Thymus (tissue), 11 donors: ENCODE data around the gene KLHDC10. TPM values are rescaled to one million over a fixed set of nuclear protein-coding genes. Genes with fewer than 3 reads are reported as not detected.

Experiments used
- DNase-seq, 9 donors: peaks; one replicate each; pipeline ENCODE4 v3.0.0-alpha.2; 2013; ENCODE audit warnings: low spot score in 9 of 9, low read depth in 6 of 9, missing footprints in 1 of 9
- H3K27ac ChIP-seq, 2 donors: one replicate each; pipeline ENCODE4 v1.5.1; 2013; ENCODE audit warnings: control low read depth in 1 of 2, low read depth in 1 of 2, low read length in 1 of 2, mild to moderate bottlenecking in 1 of 2, moderate library complexity in 1 of 2
- H3K27me3 ChIP-seq, 2 donors: one replicate each; pipeline ENCODE4 v1.5.1; 2013; ENCODE audit warnings: low read length in 1 of 2; ENCODE audit not compliant: control insufficient read depth in 2 of 2, insufficient read depth in 1 of 2
- H3K36me3 ChIP-seq, 2 donors: one replicate each; pipeline ENCODE4 v1.5.1; 2013; ENCODE audit warnings: low read length in 1 of 2, mild to moderate bottlenecking in 1 of 2, moderate library complexity in 1 of 2; ENCODE audit not compliant: control insufficient read depth in 2 of 2, insufficient read depth in 2 of 2
- H3K4me1 ChIP-seq, 2 donors: one replicate each; pipeline ENCODE4 v1.5.1; 2013; ENCODE audit warnings: low read length in 2 of 2; ENCODE audit not compliant: control insufficient read depth in 2 of 2, insufficient read depth in 2 of 2
- H3K4me3 ChIP-seq, 2 donors: one replicate each; pipeline ENCODE4 v1.5.1; 2013; ENCODE audit warnings: low read length in 2 of 2, control low read depth in 1 of 2, mild to moderate bottlenecking in 1 of 2
- H3K9me3 ChIP-seq, 2 donors: one replicate each; pipeline ENCODE4 v1.5.1; 2013; ENCODE audit warnings: low read length in 1 of 2, mild to moderate bottlenecking in 1 of 2; ENCODE audit not compliant: control insufficient read depth in 2 of 2, insufficient read depth in 1 of 2
- WGBS: extraction: QIAGEN DNeasy Blood & Tissue Kit; methylation state at CpG from one replicate; pipeline ENCODE4 v1.1.7; 2013; 5-methylcytosine and 5-hydroxymethylcytosine counted together
- polyA plus RNA-seq: library from polyadenylated mRNA; stranded (reverse); fragments of 200-250 nt; gene quantifications from one replicate; pipeline ENCODE4 v1.2.3, GENCODE V29; 2013
- total RNA-seq: library from RNA; stranded (reverse); fragments of 120-200 nt; gene quantifications from one replicate; pipeline ENCODE4 v1.2.4, GENCODE V29; 2013
- donor health status: healthy.

The KLHDC10 gene
- total and polyA plus RNA-seq, 2 donors: 9.4 to 11.8 TPM

GRCh38 chr7:130134106-130134636 is 63.8 kb downstream of the KLHDC10 start:
- WGBS: 97% methylated on average over 4 of the region's 4 CpGs
- Histone ChIP-seq H3K9me3 (no peaks in the 10 kb centered on the region), H3K4me3 (no peak overlapping the region), H3K4me1 (no peaks in the 10 kb centered on the region), H3K27ac (no peak overlapping the region), H3K36me3 (peaks cover 25 to 61% of the 10 kb centered on the region in 2 donors), H3K27me3 (no peaks in the 10 kb centered on the region)
- no peak for DNase-seq

GRCh38 chr7:130134726-130135125 is 64.4 kb downstream of the KLHDC10 start:
- Histone ChIP-seq H3K4me1 (no peaks in the 10 kb centered on the region), H3K9me3 (no peaks in the 10 kb centered on the region), H3K27ac (no peak overlapping the region), H3K36me3 (peaks cover 24 to 55% of the 10 kb centered on the region in 2 donors), H3K27me3 (no peaks in the 10 kb centered on the region), H3K4me3 (no peak overlapping the region)
- WGBS: 99% methylated on average over 7 of the region's 7 CpGs
- DNase-seq: no peak

- Histone ChIP-seq H3K36me3 (peaks cover 20 to 52% of the 10 kb centered on the region in 2 donors), H3K27ac (no peak overlapping the region), H3K4me1 (no peaks in the 10 kb centered on the region), H3K9me3 (no peaks in the 10 kb centered on the region), H3K4me3 (no peak overlapping the region), H3K27me3 (no peaks in the 10 kb centered on the region)
- no peak for DNase-seq
- 97% methylated on average over 10 of the region's 10 CpGs for WGBS
Measured at GRCh38 chr7:130135208-130136205, 65.2 kb downstream of the KLHDC10 start.

- no peaks in the 10 kb centered on the region for H3K9me3 ChIP-seq
- no peak overlapping the region for H3K27ac ChIP-seq
- H3K4me3 ChIP-seq: no peak overlapping the region
- DNase-seq: no peak
- peaks cover 0 to 10% of the 10 kb centered on the region in 2 donors for H3K4me1 ChIP-seq
- no peaks in the 10 kb centered on the region for H3K27me3 ChIP-seq
- H3K36me3 ChIP-seq: peaks cover 13 to 40% of the 10 kb centered on the region in 2 donors
- WGBS: 99% methylated on average over 1 of the region's 1 CpG
Measured at GRCh38 chr7:130136579-130137167, 66.3 kb downstream of the KLHDC10 start.

GRCh38 chr7:130137207-130137606 is 66.9 kb downstream of the KLHDC10 start:
- no peak for DNase-seq
- WGBS: 97% methylated on average over 4 of the region's 4 CpGs
- Histone ChIP-seq H3K4me1 (peaks cover 0 to 15% of the 10 kb centered on the region in 2 donors), H3K27ac (no peak overlapping the region), H3K4me3 (no peak overlapping the region), H3K27me3 (peaks cover 0 to 3% of the 10 kb centered on the region in 2 donors), H3K9me3 (no peaks in the 10 kb centered on the region), H3K36me3 (peaks cover 10 to 36% of the 10 kb centered on the region in 2 donors)

- no peak overlapping the region for H3K4me3 ChIP-seq
- H3K4me1 ChIP-seq: peaks cover 0 to 28% of the 10 kb centered on the region in 2 donors
- DNase-seq: no peak
- H3K9me3 ChIP-seq: no peaks in the 10 kb centered on the region
- H3K36me3 ChIP-seq: peaks cover 6 to 20% of the 10 kb centered on the region in 2 donors
- WGBS: 96% methylated on average over 2 of the region's 2 CpGs
- peaks cover 0 to 3% of the 10 kb centered on the region in 2 donors for H3K27me3 ChIP-seq
- no peak overlapping the region for H3K27ac ChIP-seq
Measured at GRCh38 chr7:130139193-130139960, 69.0 kb downstream of the KLHDC10 start.

GRCh38 chr7:130140551-130141160 is 70.3 kb downstream of the KLHDC10 start:
- peaks cover 3 to 11% of the 10 kb centered on the region in 2 donors for H3K36me3 ChIP-seq
- no peaks in the 10 kb centered on the region for H3K9me3 ChIP-seq
- peak overlapping the region; percentile 50 to 66 for H3K4me3 ChIP-seq
- no peak overlapping the region for H3K27ac ChIP-seq
- DNase-seq: no peak
- peaks cover 0 to 3% of the 10 kb centered on the region in 2 donors for H3K27me3 ChIP-seq
- H3K4me1 ChIP-seq: peaks cover 0 to 28% of the 10 kb centered on the region in 2 donors
- 92% methylated on average over 47 of the region's 47 CpGs for WGBS

- H3K4me3 ChIP-seq: peak overlapping the region; percentile 50 to 66
- H3K9me3 ChIP-seq: no peaks in the 10 kb centered on the region
- WGBS: 6% methylated on average over 39 of the region's 39 CpGs
- H3K36me3 ChIP-seq: peaks cover 3 to 11% of the 10 kb centered on the region in 2 donors
- peaks cover 0 to 3% of the 10 kb centered on the region in 2 donors for H3K27me3 ChIP-seq
- peaks cover 0 to 28% of the 10 kb centered on the region in 2 donors for H3K4me1 ChIP-seq
- peak overlapping the region; percentile 43 to 70 for H3K27ac ChIP-seq
- peak; percentile 53 to 89 (median 72) for DNase-seq
Measured at GRCh38 chr7:130141161-130141883, 71.0 kb downstream of the KLHDC10 start.
